ENCODE measurements around the gene BTBD8.

- TF ChIP-seq CTCF (IDR thresholded peaks at IDR 0.05): no peak
- TF ChIP-seq EZH2 (IDR thresholded peaks at IDR 0.05): no peak
- no peak for TF ChIP-seq EZH2phosphoT487 (IDR thresholded peaks at IDR 0.05)
Observed at GRCh38 chr1:92230736-92231135, 150.6 kb downstream of the BTBD8 start.

All from neural progenitor cell (in vitro differentiated cells).